NK-92 (cell line): ENCODE results near the gene GAS7.
"Not testable (repeated sequence)": the region's sequence is repeated elsewhere in the genome, so short reads cannot be mapped to it uniquely, and the experiment has no call there.

Experiments used
- DNase-seq: peaks from one replicate; lab custom pipeline; 2025; ENCODE audit not compliant: unreplicated experiment; lab: John Stamatoyannopoulos, UW

The GAS7 gene

DNA sequence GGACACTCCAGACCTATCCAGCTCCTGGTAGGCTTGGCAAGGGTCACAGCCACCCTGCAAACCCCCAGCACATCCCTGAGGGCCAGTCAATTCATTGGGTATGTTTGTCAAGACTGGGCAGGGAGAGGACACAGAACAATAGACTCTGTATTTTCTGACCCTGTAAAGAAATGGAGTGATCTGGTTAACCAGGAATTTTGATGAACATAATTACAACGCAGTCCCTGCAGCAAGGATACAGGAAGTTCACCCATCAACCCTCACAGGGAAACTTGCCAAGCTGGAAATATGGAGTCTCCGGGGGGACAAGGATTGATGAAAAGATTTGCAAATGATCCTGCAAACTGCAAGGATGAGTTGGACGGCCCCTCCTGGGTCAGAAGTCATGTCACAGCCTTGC, 167.3 kb downstream of the GAS7 start:
- no peak for DNase-seq

DNA sequence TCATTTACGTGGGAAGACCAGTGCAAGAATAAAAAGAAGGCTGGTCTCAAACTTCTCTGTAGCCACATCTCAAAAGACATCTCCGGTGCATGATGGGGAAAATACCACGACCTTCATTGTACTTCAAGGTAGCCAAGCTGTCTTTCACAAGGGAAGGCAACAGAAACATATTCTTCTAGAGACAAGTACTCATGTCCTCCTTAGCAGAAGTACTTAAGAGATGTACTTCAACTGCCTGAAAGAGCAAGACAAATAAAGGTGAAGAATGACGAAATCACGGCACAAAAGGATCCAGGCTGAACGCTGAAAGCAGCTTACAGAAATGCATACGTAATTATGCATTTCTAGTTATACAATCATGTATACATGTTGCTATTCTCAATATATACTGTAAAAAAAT, 169.3 kb downstream of the GAS7 start:
- no peak for DNase-seq

DNA sequence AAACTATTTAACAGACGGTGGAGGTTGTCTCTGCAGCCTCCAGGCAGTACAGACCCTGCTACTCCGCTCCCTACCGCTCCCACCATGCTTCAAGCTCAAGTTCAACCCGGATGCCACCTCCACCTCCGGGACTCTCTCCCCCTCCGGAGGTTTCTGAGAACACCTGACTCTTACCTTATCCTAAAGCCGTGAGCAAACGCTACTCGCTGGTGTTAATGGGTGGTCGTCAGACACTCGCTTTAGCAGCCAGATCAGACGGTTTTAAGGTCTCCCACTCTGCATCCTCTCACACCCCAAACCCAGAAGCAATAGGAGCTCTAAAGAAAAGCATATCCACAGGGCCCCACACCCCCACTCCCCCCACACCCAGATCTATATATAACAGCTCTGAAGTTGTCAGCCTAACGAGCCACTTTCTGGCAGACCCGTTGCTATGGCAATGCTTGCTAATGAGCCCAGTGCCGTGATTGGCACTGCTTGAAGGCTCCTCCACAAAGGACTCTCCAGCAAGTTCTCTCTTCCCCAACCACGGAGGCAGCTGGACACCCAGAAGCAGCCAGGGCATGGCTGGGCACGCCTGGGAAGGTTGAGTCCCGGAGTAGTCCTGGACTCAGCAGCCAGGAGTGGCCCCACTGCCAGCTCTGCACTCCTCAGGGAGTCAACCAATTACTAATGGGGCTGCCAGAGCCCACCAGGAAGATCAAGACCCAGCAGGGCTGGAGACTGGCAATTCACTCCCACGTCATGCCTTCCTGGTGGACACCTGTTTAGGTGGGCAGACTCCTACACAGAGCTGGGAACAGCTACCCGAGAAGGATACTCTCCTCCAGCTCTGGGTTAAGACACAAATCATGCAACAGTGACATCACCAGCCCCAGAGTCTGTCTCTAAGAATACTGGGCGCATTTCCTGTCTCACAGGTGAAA, 172.2 kb downstream of the GAS7 start:
- no peak for DNase-seq

DNA sequence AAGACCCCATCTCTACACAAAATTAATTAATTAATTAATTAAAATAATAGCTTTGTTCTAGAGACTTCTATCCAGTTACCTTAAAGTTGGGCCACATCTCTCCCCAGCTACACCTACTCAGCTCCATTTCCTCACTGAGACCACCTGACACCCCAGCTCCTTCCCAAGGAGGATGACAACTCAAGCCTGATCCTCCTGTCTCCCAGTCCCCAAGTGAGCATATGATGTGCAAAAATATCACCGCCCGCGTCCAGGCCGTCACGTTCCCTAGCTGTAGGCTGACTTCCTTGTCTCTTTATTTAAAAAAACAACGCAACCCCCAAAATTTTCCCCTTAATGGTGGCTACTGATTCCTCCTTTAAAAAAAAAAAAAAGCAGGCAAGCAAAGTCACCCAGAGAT, 173.2 kb downstream of the GAS7 start:
- no peak for DNase-seq

DNA sequence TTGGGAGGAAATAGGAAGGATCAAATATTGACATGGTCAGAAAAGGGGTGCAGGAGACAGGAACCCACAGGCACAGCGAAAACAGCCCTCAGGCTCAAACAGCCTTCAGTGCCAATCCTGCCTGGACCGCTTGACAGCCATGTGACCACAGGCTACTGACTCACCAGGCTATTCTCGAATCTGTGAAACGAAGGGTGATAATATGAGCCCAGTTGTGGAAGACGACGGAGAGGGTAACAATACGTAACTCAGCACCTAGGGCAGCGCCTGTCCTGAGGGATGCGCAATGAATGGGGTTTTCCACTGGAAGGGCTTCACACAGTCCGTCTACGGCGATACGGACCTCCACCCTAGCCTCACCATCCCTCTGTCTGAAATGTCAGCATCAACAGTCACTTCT, 176.0 kb downstream of the GAS7 start:
- no peak for DNase-seq

DNA sequence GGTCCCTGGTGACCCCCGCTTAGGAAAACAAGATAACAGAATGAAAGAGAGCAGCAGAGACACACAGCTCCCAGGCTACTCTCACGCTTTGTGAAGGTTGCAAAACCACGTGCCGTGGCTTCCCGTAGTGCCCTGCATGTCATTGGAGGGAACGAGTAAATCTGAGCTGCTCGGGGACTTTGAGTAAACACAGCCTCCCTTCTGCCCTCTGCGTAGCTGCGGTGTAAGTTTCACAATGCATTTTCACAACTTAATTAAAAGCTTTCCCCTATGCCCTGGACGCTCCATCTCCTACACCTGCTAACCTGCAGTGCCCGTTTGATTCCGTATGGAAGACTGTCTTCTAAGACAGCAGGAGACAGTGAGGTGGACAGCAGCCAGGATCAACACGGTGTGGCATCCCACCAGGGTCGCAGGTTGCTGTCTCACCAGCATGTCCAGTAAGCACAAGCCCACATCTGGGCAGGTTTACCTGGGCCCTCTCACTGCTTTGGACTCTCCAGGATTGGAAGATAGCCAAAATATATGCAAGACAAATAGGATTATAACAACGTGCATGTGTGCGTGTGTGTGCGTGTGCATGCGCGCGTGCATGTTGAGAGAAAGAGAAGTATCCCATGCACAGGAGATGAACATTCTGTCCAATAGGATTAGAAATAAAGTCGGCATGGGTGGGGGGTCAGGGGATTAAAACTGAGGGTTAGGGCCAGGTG, 177.0 kb downstream of the GAS7 start:
- no peak for DNase-seq

DNA sequence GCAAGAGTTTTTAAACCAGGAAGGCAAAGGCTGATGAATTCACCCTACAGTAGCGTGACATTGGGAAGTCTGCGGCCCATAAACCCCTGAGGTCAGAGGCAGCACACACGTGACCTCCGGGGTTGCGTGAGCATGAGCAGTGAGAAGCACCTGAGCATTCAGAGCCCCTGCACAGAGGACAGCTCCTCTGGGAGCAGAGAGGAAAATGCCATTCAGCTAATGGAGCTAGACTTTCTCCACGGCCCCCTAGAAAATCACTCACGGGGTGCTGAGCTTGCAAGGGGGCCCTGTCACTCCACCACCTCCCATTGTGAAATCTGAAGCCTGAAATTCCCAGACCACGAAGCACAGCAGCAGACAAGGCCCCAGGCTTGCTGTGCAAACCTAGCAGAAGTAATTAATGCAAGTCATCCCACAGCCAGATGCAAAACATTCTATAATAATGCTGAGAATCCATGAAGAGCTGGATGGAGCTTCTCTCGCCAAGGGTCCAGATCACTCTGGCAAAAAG, 178.4 kb downstream of the GAS7 start:
- no peak for DNase-seq

DNA sequence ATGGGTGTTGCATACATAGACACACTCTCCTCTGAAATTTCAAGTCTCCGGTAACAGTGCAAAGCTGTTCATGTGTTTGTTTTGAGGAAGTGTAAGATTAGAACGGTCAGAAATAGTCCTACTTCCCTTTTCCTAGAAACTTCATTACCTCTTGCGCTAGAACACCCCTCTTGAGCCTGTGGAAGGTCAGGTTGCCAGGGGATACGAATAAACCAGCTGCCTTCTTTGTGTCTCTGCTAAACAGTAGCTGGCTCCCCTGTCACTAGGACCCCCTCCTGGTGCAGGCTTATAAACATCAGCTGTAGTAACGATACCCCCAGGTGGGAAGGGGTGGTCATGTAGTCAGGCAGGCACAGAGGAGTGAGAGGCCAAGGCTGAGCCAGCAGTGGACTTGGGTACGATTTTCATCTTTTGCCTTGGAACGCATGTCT, 179.9 kb downstream of the GAS7 start:
- DNase-seq = no peak

DNA sequence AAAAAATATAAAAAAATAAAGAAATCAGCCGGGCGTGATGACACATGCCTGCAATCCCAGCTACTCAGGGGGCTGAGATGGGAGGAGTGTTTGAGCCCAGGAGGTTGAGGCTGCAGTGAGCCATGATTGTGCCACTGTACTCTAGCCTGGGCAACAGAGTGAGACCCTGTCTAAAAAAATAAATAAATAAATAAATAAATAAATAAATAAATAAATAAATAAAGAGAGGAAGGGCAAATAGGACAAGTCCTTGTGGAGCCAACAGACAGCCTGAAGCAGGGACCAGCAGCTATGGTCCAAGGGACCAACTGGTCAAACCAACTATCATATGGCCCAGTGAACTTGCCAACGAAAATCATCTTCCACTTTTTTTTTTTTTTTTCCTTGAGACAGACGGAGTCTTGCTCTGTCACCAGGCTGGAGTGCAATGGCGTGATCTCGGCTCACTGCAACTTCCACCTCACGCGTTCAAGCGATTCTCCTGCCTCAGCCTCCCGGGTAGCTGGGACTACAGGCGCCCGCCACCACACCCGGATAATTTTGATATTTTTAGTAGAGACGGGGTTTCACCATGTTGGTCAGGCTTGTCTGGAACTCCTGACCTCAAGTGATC, 181.3 kb downstream of the GAS7 start:
- not testable (repeated sequence) for DNase-seq

DNA sequence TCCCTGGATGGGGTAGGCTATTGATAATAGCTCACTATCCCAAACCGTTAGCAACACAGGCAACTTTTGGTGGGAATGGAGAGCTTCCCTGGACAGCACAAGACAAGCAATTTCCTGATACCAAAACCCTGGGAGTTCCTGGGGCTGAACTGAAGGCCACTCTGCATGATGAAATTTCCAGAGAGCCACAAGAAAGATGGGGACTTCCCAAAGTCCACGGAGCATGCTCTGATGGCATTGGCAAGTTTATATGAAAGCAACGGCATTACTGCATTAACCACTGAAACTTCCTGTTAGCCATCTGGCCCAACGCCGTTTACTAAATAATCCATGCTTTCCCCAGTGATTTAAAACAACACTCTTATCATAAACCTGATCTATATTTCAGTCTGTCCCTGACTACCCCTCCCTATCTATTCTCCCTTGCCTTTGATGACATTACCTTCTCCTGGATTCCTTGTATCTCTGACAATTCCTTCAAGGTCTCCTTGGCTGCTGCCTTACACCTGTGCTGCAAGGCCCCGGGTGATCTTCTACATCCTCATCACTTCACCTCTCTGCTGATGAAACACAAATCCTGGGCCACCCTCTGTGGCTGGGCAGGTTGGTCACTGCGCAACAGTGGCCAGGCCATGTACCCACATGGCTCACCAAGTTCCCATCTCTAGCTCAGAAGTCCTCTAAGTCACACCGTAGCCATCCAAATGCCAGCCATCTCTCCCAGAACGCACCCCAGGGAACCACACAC, 184.9 kb downstream of the GAS7 start:
- no peak for DNase-seq

DNA sequence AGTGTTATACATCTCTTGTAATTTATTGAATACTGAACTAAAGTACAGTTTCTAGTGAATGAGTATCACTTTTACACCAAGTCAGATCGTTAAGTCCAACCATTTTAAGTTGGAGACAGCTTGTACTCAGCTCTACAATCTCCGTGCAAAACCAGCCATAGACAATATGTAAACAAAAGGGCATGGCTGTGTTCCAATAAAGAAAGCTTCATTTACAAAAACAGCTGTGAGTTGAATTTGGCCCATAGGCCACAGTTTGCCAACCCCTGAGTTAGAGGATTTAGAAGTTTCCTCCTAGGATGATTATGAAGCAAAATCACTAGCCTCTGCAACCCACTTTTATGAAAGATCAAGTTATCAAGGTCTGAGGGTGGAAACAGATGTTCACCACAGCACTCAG, 187.7 kb downstream of the GAS7 start:
- DNase-seq = no peak

DNA sequence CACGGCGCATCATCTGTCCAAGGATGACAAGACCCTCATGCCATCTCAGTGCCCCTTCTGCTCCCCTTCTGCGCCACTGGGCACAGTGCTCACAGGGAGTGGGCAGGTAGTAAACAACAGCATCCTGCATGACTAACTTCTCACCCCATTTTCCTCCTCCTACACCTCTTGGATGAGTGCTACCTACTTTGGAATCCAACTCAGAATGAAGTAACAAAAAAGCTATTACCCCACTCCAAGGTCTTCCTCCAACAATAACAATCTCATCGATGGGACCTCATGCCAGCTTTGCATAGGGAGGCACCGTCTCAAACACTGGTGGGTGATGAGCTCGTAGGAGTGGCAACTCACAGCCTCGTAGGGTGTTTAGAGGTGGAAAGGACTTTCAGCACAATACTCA, 194.7 kb downstream of the GAS7 start:
- DNase-seq = no peak

DNA sequence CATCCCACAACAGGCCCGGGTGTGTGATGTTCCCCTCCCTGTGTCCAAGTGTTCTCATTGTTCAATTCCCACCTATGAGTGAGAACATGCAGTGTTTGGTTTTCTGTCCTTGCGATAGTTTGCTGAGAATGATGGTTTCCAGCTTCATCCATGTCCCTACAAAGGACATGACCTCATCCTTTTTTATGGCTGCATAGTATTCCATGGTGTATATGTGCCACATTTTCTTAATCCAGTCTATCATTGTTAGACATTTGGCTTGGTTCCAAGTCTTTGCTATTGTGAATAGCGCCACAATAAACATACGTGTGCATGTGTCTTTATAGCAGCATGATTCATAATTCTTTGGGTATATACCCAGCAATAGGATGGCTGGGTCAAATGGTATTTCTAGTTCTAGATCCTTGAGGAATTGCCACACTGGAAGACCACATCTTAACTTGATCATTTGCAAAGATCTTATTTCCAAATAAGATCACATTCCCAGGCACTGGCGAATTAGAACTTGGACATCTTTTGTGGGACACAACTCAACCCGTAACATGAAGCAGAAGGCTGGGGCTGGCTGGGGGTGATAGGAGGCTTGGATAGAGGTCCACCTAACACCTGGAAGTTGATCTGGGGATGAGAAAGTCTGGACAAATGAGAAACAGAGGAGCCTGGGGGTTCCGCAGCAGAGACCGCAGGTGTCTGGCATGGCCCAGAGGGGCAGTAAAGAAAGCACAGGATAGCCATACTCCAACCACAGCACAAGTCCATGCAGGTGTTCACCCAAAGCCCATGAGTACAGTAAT, 195.6 kb downstream of the GAS7 start:
- DNase-seq = not testable (repeated sequence)

DNA sequence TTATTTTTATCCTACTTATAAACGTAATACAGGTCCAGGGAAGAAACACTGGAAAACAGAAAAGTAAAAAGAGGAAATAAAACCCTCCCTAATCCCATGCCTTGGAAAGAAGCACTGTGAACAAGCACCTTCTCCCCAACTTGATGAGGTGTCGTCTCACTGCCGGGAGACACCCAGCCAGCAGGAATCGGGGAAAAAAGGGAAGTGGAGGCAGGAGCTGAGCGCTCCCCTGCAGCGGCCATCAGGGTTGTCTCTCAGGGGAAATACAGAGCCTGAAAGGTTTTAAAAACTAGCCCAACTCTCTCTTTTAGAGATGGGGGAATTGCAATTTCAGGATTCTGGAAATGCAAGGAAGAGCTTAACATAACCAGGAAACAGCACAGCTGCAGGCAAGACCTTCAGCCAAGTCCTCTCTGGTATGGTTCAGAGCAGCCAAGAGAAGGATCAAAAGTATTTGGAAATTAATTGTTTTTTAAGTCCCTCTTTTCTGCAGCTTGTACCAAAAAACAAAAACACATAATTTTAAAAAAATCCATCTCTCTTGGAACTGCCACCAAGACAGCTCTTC, 197.0 kb downstream of the GAS7 start:
- no peak for DNase-seq

DNA sequence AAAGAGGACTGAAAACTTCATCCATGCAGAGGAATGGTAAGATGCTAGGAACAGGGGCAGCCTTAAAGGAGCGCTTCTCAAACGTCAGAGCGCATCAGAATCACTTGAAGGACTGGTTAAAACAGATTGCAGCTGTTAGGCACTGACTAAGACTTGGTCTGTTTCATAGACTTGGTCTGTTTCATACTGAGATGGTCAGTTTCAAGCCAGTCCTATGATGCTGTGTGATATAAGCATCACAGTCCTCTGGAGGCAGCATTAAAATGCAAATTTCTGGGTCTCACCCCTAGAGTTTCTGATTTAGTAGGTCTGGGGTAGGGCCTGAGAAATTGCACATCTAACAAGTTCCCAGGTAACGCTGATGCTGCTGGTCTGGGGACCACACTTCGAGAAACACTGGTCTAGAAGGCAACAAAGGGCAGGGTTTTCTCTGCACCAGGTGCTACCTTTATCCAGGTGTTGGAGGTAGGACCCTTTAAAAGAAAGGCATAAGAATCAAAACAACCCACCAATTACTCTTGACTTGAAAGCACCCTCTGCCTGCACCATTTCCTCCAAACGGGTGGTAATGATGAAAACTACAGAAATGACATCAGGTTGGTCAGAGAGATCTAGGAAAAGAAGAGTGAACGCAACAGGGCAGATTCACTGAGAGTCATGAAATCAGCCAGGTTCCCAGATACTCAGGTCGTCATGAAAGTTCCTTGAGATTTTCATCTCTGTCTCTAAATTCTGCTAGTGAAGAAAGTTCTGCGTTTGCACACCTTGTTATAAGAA, 198.3 kb downstream of the GAS7 start:
- no peak for DNase-seq

DNA sequence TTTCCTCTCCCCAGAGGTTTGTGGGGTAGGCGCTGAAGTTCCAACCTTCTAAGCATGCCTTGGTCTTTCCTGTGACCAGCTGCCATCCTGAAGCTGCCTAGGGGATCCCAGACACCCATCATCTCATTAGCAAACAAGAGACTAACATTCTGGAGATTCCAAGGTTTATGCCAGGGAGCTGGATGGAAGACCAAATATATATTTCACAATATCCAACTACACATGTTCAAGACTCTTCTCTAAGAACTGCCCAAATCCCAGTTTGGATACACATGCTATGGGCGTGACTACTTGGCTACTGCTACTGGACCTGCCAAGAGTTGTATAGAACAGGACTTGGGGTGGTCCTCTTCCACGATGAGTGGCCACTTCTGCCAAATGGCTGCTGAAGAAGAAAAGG, 200.3 kb downstream of the GAS7 start:
- no peak for DNase-seq

DNA sequence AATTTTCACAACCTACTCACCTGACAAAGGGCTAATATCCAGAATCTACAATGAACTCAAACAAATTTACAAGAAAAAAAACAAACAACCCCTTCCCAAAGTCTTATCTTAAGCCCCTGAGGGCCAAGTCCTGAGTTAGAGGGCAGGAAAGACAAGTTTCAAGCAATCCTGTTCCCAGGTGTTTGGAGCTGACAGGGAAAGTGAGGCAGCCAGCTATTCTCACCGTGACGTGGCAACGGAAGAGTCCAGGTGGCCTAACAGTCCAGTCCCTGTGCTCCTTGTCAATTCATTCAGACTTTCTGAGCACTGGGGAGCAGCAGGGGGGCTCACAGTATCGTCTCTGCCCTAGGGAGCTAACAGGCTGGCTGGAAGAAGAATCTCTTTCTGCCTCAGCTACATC, 203.6 kb downstream of the GAS7 start:
- DNase-seq = no peak

DNA sequence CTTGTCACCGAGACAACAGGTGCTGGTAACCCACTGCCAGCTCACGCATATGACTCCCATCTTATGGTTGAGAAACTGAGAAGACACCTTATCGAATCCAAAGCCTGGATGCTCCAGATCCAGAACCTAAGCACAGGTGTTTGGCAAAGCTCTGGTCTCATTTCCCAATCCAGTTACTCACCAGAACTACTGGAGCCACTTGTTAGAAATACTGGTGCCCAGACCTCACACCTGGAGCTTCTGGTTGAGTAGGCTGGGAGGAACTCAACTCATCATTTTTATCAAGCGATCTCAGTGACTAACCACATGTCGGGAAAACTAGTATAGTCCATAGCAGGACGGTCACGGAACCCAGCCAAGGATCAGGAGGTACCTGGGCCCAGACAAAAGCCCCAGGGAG, 206.6 kb downstream of the GAS7 start:
- DNase-seq = no peak

DNA sequence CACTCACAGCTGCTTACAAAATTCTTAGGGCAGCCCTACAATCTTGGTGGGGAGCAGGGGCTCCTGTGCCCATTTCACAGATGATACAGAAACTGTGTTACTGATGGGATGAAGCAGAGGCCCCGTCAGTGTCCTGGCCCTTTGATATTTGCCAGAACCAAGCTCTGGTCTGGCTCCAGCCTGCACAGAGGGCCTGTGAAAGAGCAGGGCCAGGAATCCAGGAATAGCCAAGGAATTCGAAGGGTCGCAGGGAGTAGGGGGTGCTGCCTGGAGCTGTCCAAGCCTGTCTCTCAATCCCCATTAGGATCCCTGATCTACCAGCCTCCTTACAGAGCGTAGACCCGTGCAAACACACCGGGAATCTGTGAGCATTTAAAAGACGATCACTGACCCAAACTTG, 207.1 kb downstream of the GAS7 start:
- DNase-seq = no peak
